HG03103 (cell line): Measurements from ENCODE around the gene LYL1.

Source experiments
- ATAC-seq: cut with Tn5 transposase; IDR thresholded peaks from one replicate; pipeline ENCODE4 v1.9.1; 2021; ENCODE audit warnings: low read depth; ENCODE audit not compliant: unreplicated experiment

LYL1 gene

DNA sequence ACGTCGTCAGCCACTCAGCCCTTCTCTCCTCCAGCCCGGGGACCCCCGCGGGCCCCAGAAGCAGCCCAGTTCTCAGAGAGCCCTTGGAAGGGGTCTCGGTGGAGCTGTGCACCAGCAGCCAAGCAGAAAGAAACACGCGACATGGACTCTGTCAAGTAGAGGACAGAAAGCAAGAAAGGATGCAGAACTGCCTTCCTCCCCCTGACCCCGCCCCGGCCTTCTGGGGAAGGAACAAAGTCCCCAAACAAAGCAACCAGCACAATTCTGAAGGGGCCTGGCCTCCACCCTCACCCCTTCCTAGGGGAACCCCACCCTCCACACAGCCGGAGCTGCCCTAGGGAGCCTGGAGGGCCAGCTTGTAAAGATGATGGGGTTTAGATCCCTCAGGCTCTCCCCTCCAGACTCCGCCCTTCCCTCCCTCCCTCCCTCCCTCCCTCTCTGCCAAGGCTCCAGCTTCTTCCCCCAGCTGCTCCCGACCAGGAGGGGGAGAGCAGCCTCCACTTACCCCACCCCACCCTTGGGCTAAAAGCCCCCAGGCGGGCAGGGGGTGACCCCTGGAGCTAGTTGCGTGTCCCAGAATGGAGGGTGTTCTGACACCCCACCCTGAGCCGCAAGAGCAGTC is 7.8 kb downstream of the LYL1 start:
- no peak for ATAC-seq

DNA sequence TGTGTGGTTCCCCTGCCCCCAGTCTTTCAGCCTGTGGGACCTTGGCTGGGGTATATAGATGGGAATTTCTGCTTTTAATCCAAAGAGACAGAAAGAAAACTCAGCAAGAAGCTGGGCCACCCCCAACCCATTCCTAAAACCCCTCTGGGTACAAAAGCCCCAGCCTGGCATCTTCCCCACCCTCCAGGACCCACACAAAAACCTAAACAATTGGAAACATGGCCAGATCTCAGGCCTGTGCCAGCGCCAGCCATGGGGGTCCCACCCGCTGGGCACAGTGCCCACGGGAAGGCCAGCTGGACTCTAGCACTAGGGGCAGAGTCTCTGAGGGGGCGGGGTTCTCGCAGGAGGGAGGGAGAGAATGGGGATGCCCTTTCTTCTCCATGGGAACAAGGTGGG is 8.6 kb downstream of the LYL1 start:
- ATAC-seq = no peak

DNA sequence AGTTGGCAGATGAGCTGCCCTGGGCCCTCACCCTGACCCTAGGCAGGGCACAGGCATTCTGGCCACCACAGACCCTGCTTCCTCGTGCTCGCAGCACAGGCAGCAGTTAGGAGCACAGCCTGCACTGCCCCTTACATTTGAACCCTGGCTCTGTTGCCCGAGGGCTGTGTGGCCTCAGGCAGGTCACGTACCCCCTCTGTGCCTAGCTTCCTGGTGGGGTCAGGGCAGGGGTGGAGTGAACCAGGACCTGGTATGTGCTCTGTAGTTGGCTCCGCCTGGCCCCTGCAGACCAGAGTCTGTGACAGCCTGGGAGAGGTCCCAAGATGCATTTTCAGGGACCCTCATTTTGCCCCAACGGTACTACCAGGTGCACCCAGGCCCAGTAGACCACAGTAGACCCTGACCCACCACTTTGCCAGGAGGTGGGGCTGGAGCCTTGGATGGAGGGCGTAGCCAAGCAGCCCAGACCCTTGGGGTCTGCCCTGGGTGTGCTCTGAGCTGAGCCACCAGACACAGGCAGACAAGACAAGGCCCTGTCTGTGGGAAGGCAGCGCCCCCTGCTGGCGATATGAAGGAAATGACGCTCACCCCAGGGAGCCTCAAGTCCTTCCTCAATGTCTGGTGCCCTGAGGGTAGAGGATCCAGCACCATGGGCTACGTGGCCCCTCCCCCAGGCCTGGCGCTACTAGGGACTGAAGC is 9.1 kb downstream of the LYL1 start:
- ATAC-seq = no peak

DNA sequence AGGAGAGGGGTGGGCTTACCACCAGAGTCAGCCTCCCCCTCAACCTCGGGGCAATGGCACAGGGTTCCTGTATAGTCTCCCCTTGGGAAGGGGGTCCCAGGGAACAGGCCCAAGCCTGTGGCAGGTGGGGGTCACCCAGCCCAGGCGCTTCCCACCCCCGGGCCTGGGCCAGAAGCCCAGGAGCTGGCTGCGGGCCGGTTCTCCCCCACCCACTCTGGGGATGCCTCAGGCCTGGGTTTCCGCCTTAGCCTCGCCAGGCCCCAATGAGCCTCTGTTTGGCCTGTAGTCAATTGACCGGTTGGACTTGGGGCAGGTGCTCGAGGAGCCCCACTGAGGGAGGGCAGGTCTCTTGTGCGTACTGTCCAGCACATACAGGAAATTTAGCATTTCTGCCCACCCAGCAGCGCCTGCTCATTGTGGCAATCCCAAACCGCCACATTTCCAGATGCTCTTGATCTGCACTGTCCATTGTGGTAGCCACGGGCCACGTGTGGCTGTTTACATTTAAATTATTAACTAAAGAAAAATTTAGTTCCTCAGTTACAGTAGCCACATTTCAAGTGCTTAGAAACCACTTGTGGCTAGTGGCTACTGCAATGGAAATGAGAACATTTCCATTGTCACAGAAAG is 9.9 kb downstream of the LYL1 start:
- no peak for ATAC-seq

DNA sequence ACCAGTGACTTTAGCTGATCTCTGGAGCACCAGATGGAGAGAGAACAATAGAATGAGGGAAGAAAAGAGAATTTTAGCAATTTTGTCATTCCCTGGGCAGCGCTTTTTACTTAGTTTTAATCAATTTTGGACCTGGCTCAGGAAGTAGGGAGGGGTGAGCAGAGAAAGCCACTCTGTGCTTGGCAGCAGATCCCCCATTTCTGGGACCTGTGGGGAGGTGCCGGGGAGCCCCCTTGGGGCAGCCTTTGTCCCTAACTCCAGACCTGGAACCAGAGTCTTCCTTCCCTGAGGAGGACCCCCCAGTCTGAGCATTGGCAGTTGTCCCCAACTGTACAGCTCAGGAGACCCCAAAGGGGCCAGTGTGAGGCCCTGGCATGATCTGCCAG is 10.5 kb downstream of the LYL1 start:
- ATAC-seq = no peak

DNA sequence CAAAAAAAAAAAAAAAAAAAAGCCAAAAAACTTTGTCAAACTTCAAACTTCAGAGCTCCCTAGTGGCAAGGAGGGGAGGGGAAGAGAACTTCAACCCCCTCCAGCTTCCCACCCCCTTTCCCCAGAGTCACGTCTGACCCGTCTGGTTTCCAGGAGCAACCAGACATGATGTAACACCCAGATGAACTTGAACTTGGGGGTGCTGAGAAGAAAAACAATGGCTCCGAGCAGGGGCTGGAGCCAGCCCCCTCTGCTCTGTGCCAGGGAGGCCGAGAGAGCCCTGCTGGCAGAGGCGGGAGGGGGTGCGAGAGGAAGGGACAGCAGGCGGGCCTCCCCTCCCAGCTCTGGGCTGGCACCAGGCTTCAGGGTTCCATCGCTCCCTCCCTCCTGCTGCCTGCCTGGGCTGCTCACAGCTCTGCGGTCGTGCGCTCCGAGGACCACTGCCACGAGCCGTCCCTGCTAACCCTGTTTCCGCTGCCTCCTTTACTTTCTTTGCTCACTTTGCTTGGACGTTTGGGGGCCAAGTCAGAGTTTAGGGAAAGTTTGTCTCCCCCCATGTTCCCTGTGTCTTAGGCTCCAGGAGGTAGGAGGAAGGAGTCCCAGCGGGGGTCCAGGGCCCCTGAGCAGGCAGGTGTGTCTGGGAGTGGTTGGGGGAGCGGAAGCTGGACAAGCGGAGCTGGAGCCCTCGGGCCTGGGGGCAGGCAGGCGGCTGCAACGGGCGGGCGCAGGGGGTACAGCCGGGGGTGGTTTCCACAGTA is 11.1 kb downstream of the LYL1 start:
- no peak for ATAC-seq

DNA sequence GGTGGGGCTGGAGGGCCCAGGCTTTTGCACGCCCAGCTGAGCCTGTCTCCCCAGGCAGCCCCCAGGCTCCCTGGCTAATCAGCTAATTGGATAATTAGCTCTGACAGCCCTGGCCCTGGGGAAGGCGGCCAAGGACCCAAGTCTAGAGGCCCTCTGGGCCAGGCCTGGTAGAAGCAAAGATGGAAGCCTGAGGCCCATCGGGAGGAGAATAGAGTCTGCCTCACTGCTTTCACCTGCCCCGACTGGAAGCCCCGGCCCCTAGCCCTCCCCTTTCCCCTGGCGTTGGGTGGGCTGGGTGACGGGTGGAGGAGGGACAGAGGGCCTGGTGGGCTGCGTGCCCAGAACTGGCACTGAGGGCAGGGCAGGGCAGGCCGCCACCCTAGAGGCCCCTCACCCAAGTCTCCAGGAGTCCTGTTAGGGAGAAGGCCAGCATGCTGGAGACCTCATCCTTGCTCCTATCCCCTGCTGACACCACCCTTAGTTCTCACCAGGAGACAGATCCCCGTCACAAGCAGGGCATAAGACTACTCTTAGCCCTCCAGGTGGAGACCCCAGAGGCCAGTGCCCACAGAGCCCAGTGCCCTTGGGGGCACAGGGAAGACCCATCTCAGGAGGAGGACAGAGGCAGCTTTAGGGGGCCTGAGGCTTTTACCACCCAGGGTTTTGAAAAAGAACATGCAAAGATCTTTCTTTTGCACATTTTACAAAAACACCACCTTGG is 12.0 kb downstream of the LYL1 start:
- ATAC-seq = no peak

DNA sequence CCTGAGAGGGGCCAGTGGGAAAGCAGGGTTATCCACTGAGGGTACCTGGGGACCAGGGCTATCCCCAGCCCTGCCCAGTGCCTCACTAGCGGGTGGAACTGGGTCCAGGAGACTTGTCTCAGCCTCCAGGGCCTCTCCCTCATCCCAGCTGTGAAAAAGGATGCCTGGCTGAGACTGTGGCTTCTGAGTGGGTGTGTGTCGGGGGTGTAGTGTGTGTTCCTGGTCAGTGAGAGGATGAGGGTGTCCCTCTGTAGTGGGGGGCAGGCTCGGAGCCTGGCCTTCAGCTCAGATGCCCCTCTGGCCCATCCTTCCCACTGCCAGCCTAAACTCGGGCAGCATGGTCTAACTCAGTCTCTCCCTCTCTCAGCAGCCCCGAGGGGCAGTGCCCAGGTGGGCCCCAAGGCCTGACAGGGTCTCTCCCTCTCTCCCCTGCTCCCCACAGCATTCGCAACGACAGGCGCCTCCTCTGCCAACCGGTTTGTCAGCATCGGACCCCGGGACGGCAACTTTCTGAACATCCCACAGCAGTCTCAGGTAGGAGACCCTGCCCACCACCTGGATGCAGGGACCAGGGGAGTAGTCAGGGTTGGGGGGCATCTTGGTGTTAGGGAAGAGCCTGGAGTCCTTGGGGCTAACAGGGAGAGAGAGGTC is 12.7 kb downstream of the LYL1 start:
- ATAC-seq = no peak

DNA sequence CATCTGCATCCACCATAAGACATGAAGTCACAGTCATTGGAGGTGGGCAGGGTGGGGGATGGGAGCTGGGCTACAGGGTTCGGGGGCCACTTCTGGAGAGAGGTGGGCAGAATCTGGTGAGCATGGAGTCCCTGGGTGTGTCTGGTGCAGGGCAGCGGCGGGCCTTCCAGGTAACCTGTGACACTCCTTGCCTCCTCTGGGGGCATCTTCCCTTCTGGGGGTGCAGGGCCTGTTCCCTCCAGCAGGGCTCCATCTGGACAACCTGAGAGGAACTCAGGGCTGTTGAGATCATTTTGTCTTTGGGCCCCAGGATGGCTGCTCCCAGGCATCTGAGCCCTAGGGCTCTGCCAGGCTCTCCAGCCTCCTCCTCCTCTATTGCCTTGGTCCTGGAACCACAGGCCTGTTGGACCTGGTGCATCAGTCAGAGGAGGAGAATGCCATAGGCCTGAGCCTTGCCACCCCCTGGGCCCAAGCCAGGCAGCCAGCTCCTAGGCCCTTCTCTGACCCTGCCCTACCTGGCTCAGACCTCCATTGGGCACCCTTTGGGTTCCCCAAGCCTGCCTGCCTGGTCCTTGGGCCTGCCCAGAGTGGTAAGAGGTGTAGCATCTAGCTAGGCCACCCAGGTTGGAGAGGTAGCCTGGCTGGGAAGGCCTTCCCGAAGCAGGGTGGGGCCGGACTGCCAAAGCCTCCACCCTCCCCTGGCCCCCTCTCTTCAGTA is 13.4 kb downstream of the LYL1 start:
- no peak for ATAC-seq

DNA sequence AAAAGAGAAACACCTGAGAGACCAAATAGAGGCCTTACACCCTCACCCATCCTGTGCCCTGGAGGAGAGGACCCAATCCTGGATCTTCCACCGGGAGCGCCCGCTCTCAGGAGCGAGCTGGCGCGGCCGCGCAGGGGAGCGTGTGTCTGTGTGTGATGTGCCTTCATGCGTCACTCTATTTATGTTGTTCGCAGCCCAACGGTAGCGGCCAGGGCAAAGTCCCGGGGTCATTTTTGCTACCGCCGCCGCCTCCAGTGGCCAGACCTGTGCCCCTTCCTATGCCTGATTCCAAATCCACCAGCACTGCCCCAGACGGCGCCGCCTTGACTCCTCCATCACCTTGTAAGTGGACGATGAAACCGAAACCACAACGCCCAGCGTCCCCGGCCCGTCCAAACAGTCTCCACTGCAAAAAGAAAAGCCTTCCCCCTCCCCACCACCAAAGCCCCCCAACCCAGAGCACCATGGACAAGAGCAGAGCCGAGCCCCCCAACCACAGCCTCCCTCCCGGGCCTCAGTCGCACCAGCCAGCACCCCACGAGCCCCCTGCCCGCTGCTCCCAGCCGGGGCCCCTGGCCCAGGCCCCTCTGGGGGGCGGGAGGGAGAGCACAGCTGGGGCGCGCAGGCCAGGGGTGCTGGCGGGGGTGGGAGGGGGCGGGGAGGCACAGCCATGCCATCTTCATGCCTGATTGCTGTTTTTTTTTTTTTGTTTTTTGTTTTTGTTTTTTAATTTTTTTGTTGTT is 14.7 kb downstream of the LYL1 start:
- no peak for ATAC-seq

DNA sequence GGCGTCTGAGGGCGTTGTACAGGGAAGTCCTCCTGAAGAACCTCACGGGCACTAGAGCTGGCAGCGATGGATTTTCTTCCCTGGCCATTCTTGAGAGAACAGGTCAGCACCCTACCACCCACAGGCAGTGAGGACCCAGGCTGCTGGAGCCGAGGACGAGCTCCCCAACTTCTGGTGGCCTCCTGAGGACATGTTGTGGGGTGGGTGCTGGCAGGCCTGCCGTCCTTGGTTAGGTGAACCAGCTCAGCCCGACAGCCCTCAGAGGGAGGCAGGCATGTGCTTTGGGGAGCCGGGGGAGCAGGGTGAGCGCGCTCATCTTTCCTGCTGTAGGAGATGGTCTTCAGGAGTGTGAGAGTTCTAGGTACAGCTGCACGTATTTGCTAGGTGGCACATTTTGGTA is 15.4 kb downstream of the LYL1 start:
- no peak for ATAC-seq

DNA sequence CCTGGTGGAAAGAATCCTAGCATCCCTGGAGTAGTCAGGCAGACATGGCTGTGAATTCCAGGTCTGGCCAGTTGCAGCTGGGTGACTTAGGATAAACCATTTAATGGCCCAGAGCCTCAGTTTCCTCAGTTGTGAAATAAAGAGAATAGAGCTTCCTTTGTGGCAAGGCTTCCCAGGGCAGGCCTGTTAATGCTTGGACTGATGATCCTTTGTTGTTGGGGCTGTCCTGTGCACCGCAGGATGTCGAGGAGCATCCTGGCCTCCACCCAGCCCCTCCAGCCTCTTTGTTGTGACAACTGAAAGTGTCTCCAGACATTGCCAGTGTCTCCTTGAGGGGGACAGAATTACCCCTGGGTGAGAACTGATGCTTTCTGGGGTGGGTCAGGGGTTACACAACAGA is 16.3 kb downstream of the LYL1 start:
- no peak for ATAC-seq

DNA sequence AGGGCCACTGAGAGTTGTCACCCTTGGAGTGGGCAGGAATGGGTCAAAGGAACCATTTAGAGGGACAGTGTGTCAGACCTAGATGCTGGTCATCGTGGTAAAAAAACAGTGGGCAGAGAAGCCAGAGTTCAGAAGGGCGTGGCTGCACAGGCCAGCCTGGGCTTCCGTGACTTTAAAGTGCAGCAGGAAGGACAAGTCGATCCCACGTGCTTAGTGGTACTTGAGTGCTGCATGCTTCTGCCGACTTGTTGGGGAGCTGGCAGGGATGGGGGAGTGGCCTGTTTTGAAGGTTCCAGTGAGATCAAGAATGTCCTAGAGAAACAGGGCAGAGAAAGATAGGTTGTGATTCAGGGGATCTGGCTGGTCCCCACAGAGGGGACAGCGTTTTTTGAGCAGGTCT is 17.0 kb downstream of the LYL1 start:
- ATAC-seq = no peak

DNA sequence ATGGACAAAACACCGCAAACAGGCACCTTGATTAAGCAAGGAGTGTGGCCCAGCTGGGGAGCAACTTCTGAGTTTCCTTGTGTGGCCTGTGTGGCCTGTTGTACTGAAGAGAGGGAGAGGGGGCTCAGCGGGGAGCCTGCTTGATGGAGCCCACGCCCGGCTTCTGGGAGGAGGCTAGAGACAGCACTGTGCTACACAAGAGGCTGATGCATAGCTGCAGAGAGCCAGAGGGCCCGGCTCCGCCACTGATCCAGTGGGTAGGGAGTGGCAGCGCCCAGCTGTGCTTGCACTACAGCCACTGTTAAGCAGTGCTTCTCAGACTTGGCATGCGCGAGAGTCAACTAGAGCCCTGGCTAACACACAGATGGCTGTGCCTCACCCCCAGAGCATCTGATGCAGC is 19.0 kb downstream of the LYL1 start:
- no peak for ATAC-seq

DNA sequence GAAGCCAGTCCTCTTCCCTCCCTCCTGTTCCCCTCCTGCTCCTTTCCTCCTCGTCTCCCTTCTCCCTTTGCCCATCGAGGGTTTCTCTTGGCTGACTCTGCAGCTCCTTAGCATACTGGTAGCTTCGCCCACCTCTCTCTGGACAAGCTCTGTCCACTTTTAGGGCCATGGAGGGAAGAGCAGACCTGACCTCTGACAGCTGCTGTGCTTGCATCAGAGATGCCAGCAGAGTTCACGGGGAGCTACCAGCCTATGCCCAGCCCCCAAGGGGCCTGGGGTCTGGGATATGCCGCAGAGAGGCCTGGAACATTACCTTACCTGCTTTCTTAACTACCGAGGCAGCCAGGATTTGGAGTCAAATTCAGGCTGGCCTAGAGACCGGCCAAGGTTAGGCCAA is 19.7 kb downstream of the LYL1 start:
- no peak for ATAC-seq

DNA sequence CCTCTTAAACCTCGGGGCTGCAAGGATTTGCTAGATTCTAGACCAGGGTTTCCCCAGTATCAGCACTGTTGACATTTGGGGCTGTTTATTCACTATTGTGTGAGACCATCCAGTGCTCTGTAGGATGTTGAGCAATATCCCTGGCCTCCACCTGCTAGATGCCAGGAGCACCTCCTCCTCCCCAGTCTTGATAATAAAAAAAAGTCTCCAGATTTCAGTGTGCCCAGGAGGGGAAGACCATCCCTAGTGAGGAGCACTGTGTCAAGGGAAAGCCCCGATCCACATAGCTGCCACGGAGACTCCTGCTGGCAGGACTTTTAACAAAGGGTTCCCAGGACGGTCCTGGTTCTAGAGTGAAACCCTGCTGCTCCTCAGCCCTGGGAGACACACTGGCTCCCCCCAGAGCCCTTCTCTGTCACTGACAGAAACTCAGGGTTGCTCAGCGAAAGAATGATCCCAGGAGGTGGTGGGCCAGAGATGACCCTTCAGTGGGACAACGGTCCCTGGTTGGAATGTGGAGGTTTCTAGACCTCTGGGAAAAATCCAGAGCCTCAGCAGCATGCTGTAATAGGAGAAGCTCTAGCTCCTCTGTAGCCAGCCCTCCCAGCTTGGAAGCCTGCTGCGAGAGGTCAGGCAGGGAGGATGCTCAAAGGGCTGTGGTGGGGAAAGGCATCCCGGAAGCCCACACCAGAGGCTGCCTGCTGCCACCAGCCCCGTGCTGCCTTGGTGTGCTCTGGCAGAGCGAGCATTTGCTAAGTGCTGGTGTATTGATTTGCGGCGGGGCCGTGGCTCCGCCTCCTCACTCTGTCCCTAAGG is 20.3 kb downstream of the LYL1 start:
- ATAC-seq = no peak

DNA sequence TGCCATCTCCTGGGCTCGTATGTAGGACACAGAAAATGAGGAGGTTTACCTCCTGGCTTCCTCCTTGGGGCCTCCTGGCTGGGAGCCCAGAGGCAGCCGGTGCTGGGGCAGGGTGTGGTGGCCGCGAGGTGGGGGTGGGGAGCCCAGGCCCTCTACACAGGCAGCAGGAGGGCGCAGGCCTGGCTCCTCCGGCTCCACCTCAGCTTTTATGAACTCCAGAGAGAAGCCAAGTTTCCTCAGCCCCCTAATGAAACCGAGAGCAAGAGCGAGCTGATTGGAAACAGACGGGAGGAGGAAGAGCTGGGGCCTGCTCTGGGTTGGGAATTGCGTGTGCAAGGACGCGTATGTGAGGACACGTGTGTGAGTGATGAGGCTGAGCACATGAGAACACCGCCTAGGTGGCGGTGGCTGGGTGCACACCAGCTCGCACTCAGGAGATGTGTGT is 23.1 kb downstream of the LYL1 start:
- ATAC-seq = no peak

DNA sequence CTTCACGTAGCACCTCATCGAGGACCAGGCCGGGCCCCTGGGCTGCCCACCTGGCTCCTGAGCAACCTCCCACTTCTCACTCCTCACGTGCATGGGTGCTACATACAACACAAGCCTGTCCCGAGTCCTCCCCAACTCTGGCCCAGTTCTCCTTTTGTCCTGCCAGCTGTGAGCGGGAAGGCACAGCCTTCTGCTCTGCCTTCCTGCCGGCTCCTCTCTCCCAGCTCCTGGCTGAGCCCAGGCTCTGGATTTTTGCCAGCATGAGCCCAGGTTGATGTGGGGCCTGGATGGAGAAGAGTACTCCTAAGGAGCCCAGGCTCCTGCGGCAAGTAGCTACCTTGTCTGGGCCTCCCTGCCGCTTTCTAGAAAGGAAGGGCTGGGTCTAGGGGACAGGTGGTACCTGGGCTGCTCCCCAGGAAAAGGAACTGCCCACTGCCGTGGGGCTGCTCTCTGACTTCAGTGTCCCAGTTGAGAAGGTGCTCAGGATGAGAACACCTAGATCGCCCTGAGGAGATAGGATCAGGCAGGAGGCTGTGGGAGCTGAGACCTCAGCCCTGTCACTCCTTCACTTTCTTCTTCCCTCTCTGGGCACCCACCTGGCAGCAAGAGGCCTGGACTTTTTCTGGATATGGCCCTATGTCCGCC is 23.6 kb downstream of the LYL1 start:
- ATAC-seq = no peak
